Tibial artery (tissue), 4 donors: Measurements from ENCODE around the gene TBC1D10B.
A peak's percentile ranks its signal among the peaks of the same experiment; 100 is the strongest.
"Not testable (repeated sequence)": the region's sequence is repeated elsewhere in the genome, so short reads cannot be mapped to it uniquely, and the experiment has no call there.

Experiments used
- DNase-seq, 2 donors: peaks; one replicate each; pipeline ENCODE4 v3.0.0-alpha.2; 2019
- H3K27ac ChIP-seq, 2 donors: fragments of 200-600 bp; sonication (generic) in 1 of 2; 1 replicate in 1 of 2; 2 replicates in 1 of 2; pipeline ENCODE4 v1.5.1; 2018 to 2019; ENCODE audit warnings: mild to moderate bottlenecking in 1 of 2
- H3K27me3 ChIP-seq, 2 donors: fragments of 200-600 bp; sonication (generic) in 1 of 2; one replicate each; pipeline versions ENCODE4 v1.5.1 to v1.6.0; 2016 to 2019
- H3K36me3 ChIP-seq, 3 donors: fragments of 200-600 bp; sonication (generic) in 2 of 3; one replicate each; pipeline ENCODE4 v1.5.1; 2016 to 2019; ENCODE audit warnings: mild to moderate bottlenecking in 2 of 3
- H3K4me1 ChIP-seq, 4 donors: fragments of 200-600 bp; sonication (generic) in 2 of 4; 1 replicate in 3 of 4; 2 replicates in 1 of 4; pipeline ENCODE4 v1.5.1; 2016 to 2019
- H3K4me3 ChIP-seq, 2 donors: fragments of 200-600 bp; sonication (generic) in 1 of 2; 1 replicate in 1 of 2; 2 replicates in 1 of 2; pipeline ENCODE4 v1.5.1; 2018 to 2019; ENCODE audit warnings: mild to moderate bottlenecking in 2 of 2
- H3K9me3 ChIP-seq, 3 donors: fragments of 200-600 bp; sonication (generic) in 1 of 3; one replicate each; pipeline ENCODE4 v1.5.1; 2016 to 2019
- intact Hi-C: fragments of 100-400 bp; cut with DNase I; formaldehyde crosslinking; loops from one replicate; pipeline ENCODE4 v1.15.0; 2023; ENCODE audit warnings: low total_unique reads
- TF ChIP-seq, protein P1 (sequence below), 2 experiments: fragments of 200-600 bp in 1 of 2; fragments of 450-650 bp in 1 of 2; IDR thresholded peaks; one replicate each; pipeline ENCODE4 v1.5.1; 2017 to 2019; ENCODE audit warnings: antibody characterized with exemption in 2 of 2, mild to moderate bottlenecking in 1 of 2, moderate library complexity in 1 of 2

TBC1D10B gene

DNA sequence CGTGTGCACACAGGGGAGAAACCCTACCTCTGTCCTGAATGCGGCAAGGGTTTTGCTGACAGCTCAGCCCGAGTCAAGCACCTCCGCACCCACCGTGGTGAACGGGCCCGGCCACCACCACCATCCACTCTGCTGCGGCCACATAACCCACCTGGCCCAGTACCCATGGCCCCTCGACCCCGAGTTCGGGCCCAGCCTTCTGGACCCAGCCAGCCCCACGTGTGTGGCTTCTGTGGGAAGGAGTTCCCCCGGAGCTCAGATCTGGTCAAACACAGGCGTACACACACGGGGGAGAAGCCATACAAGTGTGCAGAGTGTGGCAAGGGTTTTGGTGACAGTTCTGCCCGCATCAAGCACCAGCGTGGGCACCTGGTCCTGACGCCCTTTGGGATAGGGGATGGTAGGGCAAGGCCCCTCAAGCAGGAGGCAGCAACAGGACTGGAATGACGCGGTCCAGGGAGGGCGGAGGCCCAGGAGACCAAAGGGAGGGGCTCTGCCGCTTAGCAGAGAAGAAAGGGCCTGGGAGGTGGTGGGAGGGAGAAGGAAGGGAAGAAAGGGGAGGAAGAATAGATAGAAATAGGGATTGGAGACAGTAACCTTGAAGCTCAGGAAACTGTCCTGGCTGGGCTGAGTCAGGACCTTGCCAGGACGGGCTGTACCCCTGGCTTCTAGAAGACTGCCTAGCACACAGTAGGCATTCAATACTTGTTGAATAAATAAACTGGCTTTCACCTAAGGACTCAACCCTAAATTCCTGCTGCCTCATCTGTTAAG, 28.6 kb upstream of the TBC1D10B start:
- TF ChIP-seq, protein P1, sequence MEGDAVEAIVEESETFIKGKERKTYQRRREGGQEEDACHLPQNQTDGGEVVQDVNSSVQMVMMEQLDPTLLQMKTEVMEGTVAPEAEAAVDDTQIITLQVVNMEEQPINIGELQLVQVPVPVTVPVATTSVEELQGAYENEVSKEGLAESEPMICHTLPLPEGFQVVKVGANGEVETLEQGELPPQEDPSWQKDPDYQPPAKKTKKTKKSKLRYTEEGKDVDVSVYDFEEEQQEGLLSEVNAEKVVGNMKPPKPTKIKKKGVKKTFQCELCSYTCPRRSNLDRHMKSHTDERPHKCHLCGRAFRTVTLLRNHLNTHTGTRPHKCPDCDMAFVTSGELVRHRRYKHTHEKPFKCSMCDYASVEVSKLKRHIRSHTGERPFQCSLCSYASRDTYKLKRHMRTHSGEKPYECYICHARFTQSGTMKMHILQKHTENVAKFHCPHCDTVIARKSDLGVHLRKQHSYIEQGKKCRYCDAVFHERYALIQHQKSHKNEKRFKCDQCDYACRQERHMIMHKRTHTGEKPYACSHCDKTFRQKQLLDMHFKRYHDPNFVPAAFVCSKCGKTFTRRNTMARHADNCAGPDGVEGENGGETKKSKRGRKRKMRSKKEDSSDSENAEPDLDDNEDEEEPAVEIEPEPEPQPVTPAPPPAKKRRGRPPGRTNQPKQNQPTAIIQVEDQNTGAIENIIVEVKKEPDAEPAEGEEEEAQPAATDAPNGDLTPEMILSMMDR (IDR thresholded peaks at IDR 0.05), result no peak
- H3K4me3 ChIP-seq, result no peak overlapping the region
- no peaks in the 10 kb centered on the region for H3K9me3 ChIP-seq
- peaks cover 0 to 27% (median 26%) of the 10 kb centered on the region in 4 donors for H3K4me1 ChIP-seq
- intact Hi-C loops, result no loop called here
- no peaks in the 10 kb centered on the region for H3K27me3 ChIP-seq
- H3K27ac ChIP-seq, result peak overlapping the region; percentile 87 to 90
- peaks cover 0 to 17% (median 17%) of the 10 kb centered on the region in 3 donors for H3K36me3 ChIP-seq
- DNase-seq, result no peak

DNA sequence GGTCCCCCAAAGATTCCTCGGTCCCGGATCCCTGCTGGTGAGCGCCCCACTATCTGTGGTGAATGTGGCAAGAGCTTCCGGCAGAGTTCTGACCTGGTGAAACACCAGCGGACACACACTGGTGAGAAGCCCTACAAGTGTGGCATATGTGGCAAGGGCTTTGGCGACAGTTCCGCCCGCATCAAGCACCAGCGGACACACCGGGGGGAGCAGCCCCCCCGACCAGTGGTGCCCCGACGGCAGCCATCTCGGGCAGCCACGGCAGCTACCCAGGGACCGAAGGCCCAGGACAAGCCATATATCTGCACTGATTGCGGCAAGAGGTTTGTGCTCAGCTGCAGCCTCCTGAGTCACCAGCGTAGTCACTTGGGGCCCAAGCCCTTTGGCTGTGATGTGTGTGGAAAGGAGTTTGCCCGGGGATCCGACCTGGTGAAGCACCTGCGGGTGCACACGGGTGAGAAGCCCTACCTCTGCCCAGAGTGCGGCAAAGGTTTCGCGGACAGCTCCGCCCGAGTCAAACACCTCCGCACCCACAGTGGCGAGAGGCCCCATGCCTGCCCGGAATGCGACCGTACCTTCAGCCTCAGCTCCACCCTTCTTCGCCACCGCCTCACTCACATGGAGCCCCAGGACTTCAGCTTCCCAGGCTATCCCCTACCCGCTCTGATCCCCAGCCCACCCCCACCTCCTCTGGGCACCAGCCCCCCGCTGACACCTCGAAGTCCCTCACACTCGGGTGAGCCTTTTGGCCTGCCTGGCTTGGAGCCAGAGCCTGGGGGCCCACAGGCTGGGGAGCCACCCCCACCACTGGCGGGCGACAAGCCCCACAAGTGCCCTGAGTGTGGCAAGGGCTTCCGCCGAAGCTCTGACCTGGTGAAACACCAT, 27.7 kb upstream of the TBC1D10B start:
- H3K27ac ChIP-seq, result no peak overlapping the region
- H3K36me3 ChIP-seq, result peaks cover 0 to 17% (median 17%) of the 10 kb centered on the region in 3 donors
- H3K4me1 ChIP-seq, result peaks cover 0 to 27% (median 26%) of the 10 kb centered on the region in 4 donors
- no peaks in the 10 kb centered on the region for H3K27me3 ChIP-seq
- intact Hi-C loops, result no loop called here
- no peak overlapping the region for H3K4me3 ChIP-seq
- H3K9me3 ChIP-seq, result no peaks in the 10 kb centered on the region
- TF ChIP-seq, protein P1 (IDR thresholded peaks at IDR 0.05), result no peak
- no peak for DNase-seq

DNA sequence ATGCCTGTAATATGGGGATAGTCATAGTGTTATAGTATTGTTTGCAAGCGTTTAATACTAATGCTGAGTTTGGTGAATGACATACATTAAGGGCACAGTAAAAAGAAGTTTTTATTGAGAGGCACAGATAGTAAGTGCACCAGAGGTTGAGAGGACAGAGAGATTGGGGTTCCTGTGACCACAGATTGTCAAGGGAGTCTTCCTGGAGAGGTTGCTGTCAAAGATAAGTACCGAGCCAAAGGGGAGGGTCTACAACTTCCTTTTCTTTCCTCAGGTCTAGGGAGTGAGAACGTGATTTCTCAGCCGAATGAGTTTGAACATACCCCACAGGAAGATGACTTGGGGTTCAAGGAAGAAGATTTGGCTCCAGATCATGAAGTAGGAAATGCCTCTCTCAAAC, 26.8 kb upstream of the TBC1D10B start:
- TF ChIP-seq, protein P1 (IDR thresholded peaks at IDR 0.05), result no peak
- H3K27me3 ChIP-seq, result no peaks in the 10 kb centered on the region
- no peaks in the 10 kb centered on the region for H3K9me3 ChIP-seq
- peaks cover 0 to 17% (median 17%) of the 10 kb centered on the region in 3 donors for H3K36me3 ChIP-seq
- peaks cover 0 to 27% (median 26%) of the 10 kb centered on the region in 4 donors for H3K4me1 ChIP-seq
- H3K27ac ChIP-seq, result no peak overlapping the region
- H3K4me3 ChIP-seq, result no peak overlapping the region
- intact Hi-C loops, result no loop called here
- no peak for DNase-seq

DNA sequence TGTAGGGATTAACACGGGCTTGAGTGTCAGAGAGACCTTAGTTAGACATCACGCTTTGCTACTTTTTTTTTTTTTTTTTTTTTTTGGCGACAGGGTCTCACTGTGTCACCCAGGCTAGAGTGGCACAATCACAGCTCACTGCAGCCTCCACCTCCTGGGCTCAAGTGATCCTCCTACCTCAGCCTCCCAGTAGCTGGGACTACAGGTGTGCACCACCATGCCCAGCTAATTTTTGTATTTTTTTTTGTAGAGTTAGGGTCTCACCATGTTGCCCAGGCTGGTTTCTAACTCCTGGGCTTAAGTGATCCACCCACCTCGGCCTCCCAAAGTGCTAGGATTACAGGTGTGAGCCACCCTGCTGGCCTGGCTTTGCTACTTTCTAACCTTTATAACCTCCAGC, 26.3 kb upstream of the TBC1D10B start:
- DNase-seq, H3K9me3 ChIP-seq, H3K27ac ChIP-seq, H3K27me3 ChIP-seq, intact Hi-C loops: not testable (repeated sequence)
- Histone ChIP-seq H3K36me3 (peaks cover 0 to 17% (median 17%) of the 10 kb centered on the region in 3 donors), H3K4me1 (peaks cover 0 to 27% (median 26%) of the 10 kb centered on the region in 4 donors), H3K4me3 (peak overlapping the region; percentile 69 to 81)

DNA sequence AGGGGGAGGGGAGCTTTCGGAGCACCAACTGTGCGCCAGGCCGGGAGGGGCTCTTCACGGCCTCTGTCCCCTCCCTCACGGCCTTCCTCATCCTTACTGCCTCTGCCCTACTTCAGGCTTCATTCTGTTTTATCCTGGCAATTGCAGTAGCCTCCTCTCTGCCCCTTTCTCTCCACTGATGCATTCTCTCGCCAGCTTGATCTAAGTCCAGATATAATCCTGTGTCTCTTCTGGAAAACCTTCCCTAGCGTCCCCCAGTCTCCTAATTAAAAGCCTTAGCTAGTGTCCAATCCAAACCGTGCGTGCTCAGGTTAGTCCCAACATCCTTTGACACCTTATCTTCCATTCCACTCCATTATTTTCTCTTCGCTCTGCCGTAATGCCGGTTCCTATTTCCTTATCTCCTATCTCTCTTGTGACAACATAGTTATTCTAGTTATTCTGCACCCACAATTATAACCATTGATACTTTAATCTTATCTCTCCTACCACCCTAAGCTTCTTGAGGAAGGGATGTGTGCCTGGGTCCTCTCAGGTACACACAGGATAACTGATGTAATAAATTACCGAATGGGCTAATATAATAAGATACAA, 25.8 kb upstream of the TBC1D10B start:
- H3K36me3 ChIP-seq, result peaks cover 0 to 17% (median 17%) of the 10 kb centered on the region in 3 donors
- peak overlapping the region; percentile 69 to 81 for H3K4me3 ChIP-seq
- no peak for DNase-seq
- H3K27ac ChIP-seq, result peak overlapping the region; percentile 79 to 83
- no peaks in the 10 kb centered on the region for H3K9me3 ChIP-seq
- intact Hi-C loops, result loop anchor here (2.0 kb wide), 1 partner anchor 17 kb away; no protein-coding TSS in a partner anchor
- H3K4me1 ChIP-seq, result peaks cover 0 to 27% (median 25%) of the 10 kb centered on the region in 4 donors
- TF ChIP-seq, protein P1 (IDR thresholded peaks at IDR 0.05), result no peak
- no peaks in the 10 kb centered on the region for H3K27me3 ChIP-seq
